Kidney epithelial cell (primary cell): ENCODE measurements around the gene KLK6. TPM values are rescaled to one million over a fixed set of nuclear protein-coding genes. Genes with fewer than 3 reads are reported as not detected.
A peak's percentile ranks its signal among the peaks of the same experiment; 100 is the strongest.

ENCODE experiments used
- DNase-seq: peaks from one replicate; pipeline ENCODE4 v3.0.0-alpha.2; 2010; ENCODE audit warnings: low read depth
- H3K27me3 ChIP-seq: 2 replicates; pipeline ENCODE4 v1.6.0; 2011; ENCODE audit warnings: low read length; ENCODE audit not compliant: control insufficient read depth, insufficient read depth
- H3K36me3 ChIP-seq: 2 replicates; pipeline ENCODE4 v1.5.1; 2011; ENCODE audit warnings: low read length; ENCODE audit not compliant: control insufficient read depth, insufficient read depth
- H3K4me3 ChIP-seq: 2 replicates; pipeline ENCODE4 v1.5.1; 2011; ENCODE audit warnings: low read depth, mild to moderate bottlenecking, control low read depth, low read length
- CTCF ChIP-seq: IDR thresholded peaks from 2 replicates; pipeline ENCODE4 v1.5.1; 2011; ENCODE audit warnings: mild to moderate bottlenecking, moderate library complexity, low read length, control low read depth, inconsistent platforms; ENCODE audit not compliant: insufficient read depth, poor library complexity, severe bottlenecking
- total RNA-seq: library from RNA; depleted of rRNA; stranded (reverse); fragments of >200 nt; gene quantifications from 2 replicates; pipeline ENCODE4 v1.2.3, GENCODE V29; 2015

KLK6 gene
- 33.5 and 39.9 TPM in 2 replicates for total RNA-seq

- TF ChIP-seq CTCF: no peak
These were observed at the start of gene KLK6 for GRCh38 chr19:50969413-50969760. Gene KLK6 (minus strand): TSS chr19:50969591. CDS start chr19:50968104, 1,487 bp downstream.

DNA sequence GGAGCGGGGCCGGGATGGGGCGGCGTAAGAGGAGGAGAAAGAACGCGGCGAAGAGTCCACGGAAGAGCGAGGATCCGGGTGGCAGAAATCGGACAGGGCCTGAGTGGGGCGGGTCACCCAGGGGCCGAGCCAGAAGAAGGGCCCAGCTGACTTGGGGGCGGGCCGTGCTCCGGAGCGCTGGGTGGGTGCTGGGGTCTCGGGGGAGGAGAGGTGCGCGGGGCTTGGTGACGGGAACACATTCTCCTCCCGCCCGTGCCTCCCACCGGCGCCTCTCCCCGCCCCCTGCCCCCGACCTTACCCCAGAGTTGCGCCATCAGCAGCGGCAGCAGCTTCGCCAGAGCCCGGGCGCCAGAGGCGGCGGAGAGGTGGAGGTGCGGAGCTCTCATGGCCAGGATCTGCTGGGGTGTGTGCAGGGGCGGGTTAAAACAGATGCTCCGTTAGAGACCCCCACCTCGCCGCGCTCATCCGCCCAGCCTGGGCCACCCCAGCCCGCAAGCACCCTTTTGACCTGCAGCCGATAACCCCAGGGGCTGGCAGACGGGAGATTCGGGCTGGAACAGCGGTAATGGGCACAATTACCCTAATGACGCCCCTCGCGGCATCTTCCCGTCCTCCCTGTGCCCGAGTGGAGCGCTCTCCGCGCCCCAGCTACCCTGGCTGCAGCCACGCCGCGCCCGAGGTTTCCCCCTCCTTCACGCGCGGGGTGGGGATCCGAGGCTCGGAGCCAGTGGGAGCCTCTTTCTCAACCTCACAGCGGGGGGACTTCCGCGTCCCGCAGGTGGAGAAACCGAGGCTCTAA lies 49.6 kb upstream of the KLK6 start:
- H3K36me3 ChIP-seq: no peaks in the 10 kb centered on the region
- peaks cover 36% of the 10 kb centered on the region for H3K27me3 ChIP-seq
- no peak for DNase-seq
- no peak for TF ChIP-seq CTCF
- peak overlapping the region; percentile 5 for H3K4me3 ChIP-seq

More at GRCh38 chr19:50969413-50969760, at the start of gene KLK6:
- Histone ChIP-seq H3K4me3 (peak within 1 kb of the TSS; percentile 9), H3K27me3 (no peaks in the 10 kb centered on the region), H3K36me3 (no peaks in the 10 kb centered on the region)
- no peak for DNase-seq

DNA sequence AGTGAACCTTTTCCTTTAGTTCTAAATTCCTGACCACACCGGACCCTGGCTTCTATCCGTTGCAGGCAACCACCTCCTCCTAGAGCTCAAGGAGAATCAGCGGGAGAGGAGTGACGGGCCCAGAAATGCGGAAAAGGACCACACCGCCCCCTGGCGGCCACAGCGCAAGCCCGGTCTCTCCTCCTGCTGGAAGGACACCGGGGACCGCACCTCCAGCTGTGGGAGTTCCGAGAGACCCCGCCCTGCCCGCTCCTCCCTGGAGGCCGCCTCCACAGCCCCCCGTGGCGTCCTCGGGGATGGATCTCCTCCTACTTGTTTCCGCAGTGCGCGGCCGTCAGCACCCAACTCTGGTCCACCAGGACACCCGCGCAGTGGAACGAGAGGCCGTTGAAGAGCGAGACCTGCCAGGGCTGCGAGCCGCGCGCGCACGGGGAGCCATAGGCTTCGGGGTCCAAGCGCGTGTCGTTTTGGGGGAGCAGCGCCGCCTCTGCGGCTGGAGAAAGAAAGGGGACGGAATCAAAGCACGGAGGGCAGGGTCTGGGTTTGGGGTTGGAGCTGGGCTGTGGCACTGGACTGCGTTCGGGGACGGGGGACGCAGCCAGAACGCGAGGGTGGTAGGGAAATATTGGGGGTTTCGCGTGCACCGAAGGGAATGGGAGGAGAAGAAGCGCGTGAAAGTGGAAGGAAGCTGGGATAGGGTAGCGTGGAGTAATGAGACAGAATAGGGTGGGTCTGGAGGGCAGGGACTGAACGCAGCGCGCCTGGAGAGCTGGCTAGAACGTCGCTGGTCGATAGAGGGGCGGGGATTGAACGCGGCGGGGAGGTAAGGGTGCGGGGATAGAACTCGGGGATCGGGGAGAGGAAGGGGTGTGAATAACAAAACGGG lies 47.6 kb upstream of the KLK6 start:
- TF ChIP-seq CTCF: peak; percentile 79
- DNase-seq: no peak
- Histone ChIP-seq H3K36me3 (no peaks in the 10 kb centered on the region), H3K27me3 (peaks cover 34% of the 10 kb centered on the region), H3K4me3 (peak overlapping the region; percentile 20)

DNA sequence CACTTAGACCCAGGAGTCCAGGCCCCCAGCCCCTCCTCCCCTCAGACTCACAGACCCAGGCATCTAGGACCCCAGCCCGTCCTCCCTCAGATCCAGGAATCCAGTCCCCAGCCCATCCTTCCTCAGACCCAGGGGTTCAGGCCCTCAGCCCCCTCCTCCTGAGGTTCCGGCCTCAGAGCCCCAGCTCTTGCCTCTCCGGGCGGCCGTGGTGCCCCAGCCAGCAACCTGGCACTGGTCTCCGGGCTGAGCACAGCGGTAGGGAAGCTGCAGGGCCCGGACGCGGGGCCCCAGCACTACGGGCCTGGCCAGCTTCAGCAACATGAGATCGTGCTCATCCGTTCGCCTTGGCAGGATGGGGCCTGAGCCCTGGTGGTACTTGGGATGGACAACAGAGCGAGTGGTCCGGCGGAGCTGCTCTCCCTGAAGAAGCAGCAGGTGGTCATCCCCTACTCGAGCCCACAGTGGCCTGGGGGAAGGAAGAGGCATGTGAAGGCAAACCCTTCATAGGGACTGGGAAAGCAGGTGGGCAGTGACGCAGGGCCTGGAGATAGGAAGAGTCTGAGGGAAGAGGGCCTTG lies 46.4 kb upstream of the KLK6 start:
- H3K4me3 ChIP-seq: no peak overlapping the region
- DNase-seq: no peak
- TF ChIP-seq CTCF: no peak
- no peaks in the 10 kb centered on the region for H3K36me3 ChIP-seq
- peaks cover 34% of the 10 kb centered on the region for H3K27me3 ChIP-seq

- Histone ChIP-seq H3K27me3 (peaks cover 25% of the 10 kb centered on the region), H3K4me3 (no peak overlapping the region), H3K36me3 (no peaks in the 10 kb centered on the region)
- DNase-seq: no peak
- no peak for TF ChIP-seq CTCF
These were observed 44.9 kb upstream of the KLK6 start for GRCh38 chr19:51014242-51014641.
